K562 (cell line): ENCODE measurements around the gene MBD3. TPM values are rescaled to one million over a fixed set of nuclear protein-coding genes. Genes with fewer than 3 reads are reported as not detected.
A peak's percentile ranks its signal among the peaks of the same experiment; 100 is the strongest.

Experiments
- ARID3A ChIP-seq: IDR thresholded peaks from 2 replicates; pipeline ENCODE4 v1.6.1; 2012; ENCODE audit warnings: low read depth, low read length, improper control_type of control experiment, borderline replicate concordance
- BCOR ChIP-seq: fragments of 450-650 bp; IDR thresholded peaks from 2 replicates; pipeline ENCODE4 v1.6.1; 2016
- BRD4 ChIP-seq: fragments of 200-600 bp; sonication (generic); IDR thresholded peaks from 2 replicates; pipeline ENCODE4 v1.6.1; 2017; ENCODE audit warnings: inconsistent platforms
- CTBP1 ChIP-seq: fragments of 450-650 bp; IDR thresholded peaks from 2 replicates; pipeline ENCODE4 v1.6.1; 2016; ENCODE audit warnings: borderline replicate concordance
- E2F1 ChIP-seq: sonication (generic); formaldehyde crosslinking; IDR thresholded peaks from 2 replicates; pipeline ENCODE4 v1.8.1; 2023; ENCODE audit warnings: mild to moderate bottlenecking, missing genetic modification reagents, moderate library complexity
- FIP1L1 ChIP-seq: fragments of 200-400 bp; formaldehyde crosslinking; IDR thresholded peaks from 2 replicates; pipeline ENCODE4 v1.6.1; 2018; ENCODE audit warnings: mild to moderate bottlenecking, low read depth, low read length; ENCODE audit not compliant: poor library complexity, severe bottlenecking
- MXD1 ChIP-seq: fragments of 250-450 bp; sonication (Bioruptor Pico); IDR thresholded peaks from 2 replicates; pipeline ENCODE4 v1.8.0; 2021; ENCODE audit warnings: borderline replicate concordance, mild to moderate bottlenecking, moderate library complexity; ENCODE audit not compliant: poor library complexity, severe bottlenecking
- NCOR1 ChIP-seq: fragments of 450-650 bp; IDR thresholded peaks from 2 replicates; pipeline ENCODE4 v1.6.1; 2016; ENCODE audit warnings: mild to moderate bottlenecking, moderate library complexity
- NKRF ChIP-seq: fragments of 450-650 bp; IDR thresholded peaks from 2 replicates; pipeline ENCODE4 v1.6.1; 2016; ENCODE audit warnings: borderline replicate concordance
- PBX2 ChIP-seq, 2 experiments: IDR thresholded peaks in 1 of 2; conservative IDR thresholded peaks in 1 of 2; 2 replicates each; pipeline ENCODE4 v1.6.1; 2016; ENCODE audit warnings: low read depth in 2 of 2, mild to moderate bottlenecking in 1 of 2, missing compliant biosample characterization in 1 of 2, missing genetic modification characterization in 1 of 2, moderate library complexity in 1 of 2
- POLR2AphosphoS5 ChIP-seq: IDR thresholded peaks from 2 replicates; pipeline ENCODE4 v1.6.1; 2011; ENCODE audit warnings: mild to moderate bottlenecking, low read depth, low read length, moderate library complexity; ENCODE audit not compliant: control insufficient read depth, insufficient read depth
- PTRF ChIP-seq: fragments of 450-650 bp; IDR thresholded peaks from 2 replicates; pipeline ENCODE4 v1.6.1; 2016; ENCODE audit warnings: mild to moderate bottlenecking, missing genetic modification characterization, missing compliant biosample characterization
- SMC3 ChIP-seq: conservative IDR thresholded peaks from 2 replicates; pipeline ENCODE4 v1.6.1; 2011; ENCODE audit warnings: low read depth, low read length, improper control_type of control experiment; ENCODE audit not compliant: insufficient read depth
- SUPT5H ChIP-seq: fragments of 450-650 bp; IDR thresholded peaks from 2 replicates; pipeline ENCODE4 v1.6.1; 2016
- TEAD2 ChIP-seq: fragments of 450-650 bp; IDR thresholded peaks from 2 replicates; pipeline ENCODE4 v1.6.1; 2016; ENCODE audit warnings: missing genetic modification characterization, control low read depth, missing compliant biosample characterization
- U2AF1 ChIP-seq: fragments of 200-400 bp; formaldehyde crosslinking; optimal IDR thresholded peaks from 2 replicates; pipeline ENCODE3; 2017; ENCODE audit warnings: mild to moderate bottlenecking, low read depth, low read length, moderate library complexity
- ZEB2 ChIP-seq: fragments of 450-650 bp; IDR thresholded peaks from 2 replicates; pipeline ENCODE4 v1.6.1; 2016
- ZNF79 ChIP-seq: fragments of 250-450 bp; sonication (Bioruptor Pico); IDR thresholded peaks from 2 replicates; pipeline ENCODE4 v1.4.0; 2020; ENCODE audit warnings: low read depth, mild to moderate bottlenecking, moderate library complexity
- polyA plus RNA-seq, 8 experiments: library from polyadenylated mRNA; depleted of rRNA in 4 of 8; stranded (reverse) in 5 of 8; unstranded in 3 of 8; fragments of >200 nt; fragmentation: Nextera tagmentation in 2 of 8; fragmentation: Illumina TruSeq in 1 of 8; extraction: Ambion mirVana in 2 of 8; extraction: Trizol in 1 of 8; gene quantifications; 2 replicates each; pipeline versions ENCODE4 v1.2.1 to v1.2.3, GENCODE V29; 2011 to 2014; ENCODE audit warnings: inconsistent platforms in 1 of 8, missing spikeins in 1 of 8
- total RNA-seq, 7 experiments: library from RNA; depleted of rRNA in 6 of 7; stranded (reverse); fragments of >200 nt in 6 of 7; fragmentation: Illumina TruSeq in 2 of 7; extraction: Trizol in 2 of 7; gene quantifications; 2 replicates each; pipeline versions ENCODE4 v1.2.1 to v1.2.3, GENCODE V29; 2011 to 2021; ENCODE audit warnings: low replicate concordance in 1 of 7

The MBD3 gene
- total and polyA plus RNA-seq, 9 of the 15 experiments (the other 6 are each of a cell fraction or from before 2014, with no cell fraction given) = 0.24 to 137 (median 30.9) TPM

- 0 out of 2 replicates have a peak, but pooled peaks have one; percentile 36 for TF ChIP-seq ZEB2
- TF ChIP-seq POLR2AphosphoS5 = no peak; the same call in 1 of the 2 replicates
- peak; percentile 26 for TF ChIP-seq FIP1L1
- no peak for TF ChIP-seq ZNF79 (CRISPR knock-in tag)
- TF ChIP-seq MXD1 = peak; percentile 68
- TF ChIP-seq PTRF = no peak
- 0 out of 2 replicates have a peak, but pooled peaks have one; percentile 6 for TF ChIP-seq ARID3A
- TF ChIP-seq U2AF1 = peak; percentile 51
- peak; percentile 98 for TF ChIP-seq NKRF
- TF ChIP-seq SMC3 = peak; percentile 68
- no peak for TF ChIP-seq PBX2 (CRISPR knock-in tag; IDR thresholded peaks at IDR 0.05; ENCODE audit: low read depth)
- TF ChIP-seq PBX2 (tag; conservative IDR thresholded peaks at IDR 0.05; ENCODE audit: low read depth) = peak; percentile 69
- TF ChIP-seq BRD4 = peak; percentile 24; the same call in 1 of the 2 replicates
- peak; percentile 44 for TF ChIP-seq E2F1 (CRISPR knock-in tag)
- peak; percentile 65 for TF ChIP-seq SUPT5H
- no peak for TF ChIP-seq TEAD2
- TF ChIP-seq CTBP1 = peak; percentile 86
- no peak for TF ChIP-seq BCOR
- no peak for TF ChIP-seq NCOR1
Observed at GRCh38 chr19:1605236-1606137, 12.8 kb upstream of the MBD3 start, which contains the start of gene UQCR11 (continued).
